ENCODE data around the gene PRUNE1.

Gene PRUNE1

DNA sequence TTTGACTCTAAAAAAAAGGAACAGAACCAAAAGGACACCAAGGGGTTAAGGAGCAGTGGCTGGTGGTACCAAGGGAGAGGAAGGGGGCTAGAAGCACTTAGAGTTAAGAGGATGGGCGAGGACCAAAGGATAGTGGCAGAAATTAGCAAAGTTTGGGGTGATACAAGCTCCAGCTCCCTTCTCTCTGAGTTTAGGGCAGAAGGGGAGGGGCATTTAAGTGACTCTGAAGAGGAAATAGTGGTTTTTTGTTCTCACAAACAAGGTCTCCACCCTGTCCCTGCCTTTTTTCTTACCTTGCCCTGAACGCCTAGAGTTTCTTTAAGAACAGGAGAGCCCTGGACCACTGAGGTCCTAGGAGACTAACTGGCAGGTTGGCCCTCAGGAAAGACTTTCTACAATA, 47.9 kb downstream of the PRUNE1 start:
- TF ChIP-seq, protein P1, sequence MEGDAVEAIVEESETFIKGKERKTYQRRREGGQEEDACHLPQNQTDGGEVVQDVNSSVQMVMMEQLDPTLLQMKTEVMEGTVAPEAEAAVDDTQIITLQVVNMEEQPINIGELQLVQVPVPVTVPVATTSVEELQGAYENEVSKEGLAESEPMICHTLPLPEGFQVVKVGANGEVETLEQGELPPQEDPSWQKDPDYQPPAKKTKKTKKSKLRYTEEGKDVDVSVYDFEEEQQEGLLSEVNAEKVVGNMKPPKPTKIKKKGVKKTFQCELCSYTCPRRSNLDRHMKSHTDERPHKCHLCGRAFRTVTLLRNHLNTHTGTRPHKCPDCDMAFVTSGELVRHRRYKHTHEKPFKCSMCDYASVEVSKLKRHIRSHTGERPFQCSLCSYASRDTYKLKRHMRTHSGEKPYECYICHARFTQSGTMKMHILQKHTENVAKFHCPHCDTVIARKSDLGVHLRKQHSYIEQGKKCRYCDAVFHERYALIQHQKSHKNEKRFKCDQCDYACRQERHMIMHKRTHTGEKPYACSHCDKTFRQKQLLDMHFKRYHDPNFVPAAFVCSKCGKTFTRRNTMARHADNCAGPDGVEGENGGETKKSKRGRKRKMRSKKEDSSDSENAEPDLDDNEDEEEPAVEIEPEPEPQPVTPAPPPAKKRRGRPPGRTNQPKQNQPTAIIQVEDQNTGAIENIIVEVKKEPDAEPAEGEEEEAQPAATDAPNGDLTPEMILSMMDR (conservative IDR thresholded peaks at IDR 0.05; ENCODE audit: low read length): no peak
- no peak for TF ChIP-seq EZH2phosphoT487 (IDR thresholded peaks at IDR 0.05; ENCODE audit: borderline replicate concordance)
- Histone ChIP-seq H3K9me2 (replicated peaks; ENCODE audit: low read depth, low read length) (no peaks in the 10 kb centered on the region), H2AFZ (ENCODE audit: low read length) (no peak overlapping the region), H3K4me3 (ENCODE audit: low read length, poor library complexity, severe bottlenecking) (peak overlapping the region; percentile 79), H4K20me1 (ENCODE audit: insufficient read depth, low read length, poor library complexity, severe bottlenecking) (peaks cover 46% of the 10 kb centered on the region), H3K36me3 (ENCODE audit: insufficient read depth, low read length) (peaks cover 37% of the 10 kb centered on the region; the same call in 1 of the 2 replicates), H3K4me1 (ENCODE audit: insufficient read depth, low read length, poor library complexity, severe bottlenecking) (peaks cover 37% of the 10 kb centered on the region), H3K4me2 (ENCODE audit: low read depth, low read length, poor library complexity, severe bottlenecking) (peak overlapping the region; percentile 99), H3K27me3 (ENCODE audit: insufficient read depth, low read length, poor library complexity, severe bottlenecking) (no peaks in the 10 kb centered on the region), H3F3A (ENCODE audit: low read depth) (0 out of 2 replicates have a peak, but pooled peaks cover 3% of the 10 kb centered on the region), H3K79me2 (ENCODE audit: insufficient read depth, low read length) (peaks cover 70% of the 10 kb centered on the region), H3K9ac (ENCODE audit: low read depth, low read length, poor library complexity, severe bottlenecking) (peak overlapping the region; percentile 90), H3K9me3 (ENCODE audit: insufficient read depth, low read depth, low read length) (no peaks in the 10 kb centered on the region)

DNA sequence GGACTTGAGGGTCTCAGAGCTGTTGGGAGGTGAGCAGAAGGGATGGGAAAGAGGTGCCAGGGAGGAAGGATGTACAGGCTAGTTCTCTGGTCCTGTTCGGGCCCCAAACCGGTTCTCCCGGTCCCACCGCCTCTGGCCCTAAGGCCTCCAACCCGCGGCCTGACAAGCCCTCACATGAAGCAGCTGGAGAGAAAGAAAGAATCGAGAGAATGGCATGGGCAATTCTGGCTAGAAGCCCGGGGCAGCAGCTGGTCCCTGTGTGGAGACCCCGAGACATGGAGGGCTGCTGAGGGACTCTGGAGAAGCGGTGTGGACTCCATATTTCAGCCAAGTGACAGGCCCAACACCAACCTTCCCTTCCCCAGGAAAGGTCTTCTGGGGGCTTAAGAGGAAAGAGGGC, 50.4 kb downstream of the PRUNE1 start:
- Histone ChIP-seq H3K36me3 (ENCODE audit: insufficient read depth, low read length) (peaks cover 21% of the 10 kb centered on the region; the same call in 1 of the 2 replicates), H4K20me1 (ENCODE audit: insufficient read depth, low read length, poor library complexity, severe bottlenecking) (peaks cover 46% of the 10 kb centered on the region), H3F3A (ENCODE audit: low read depth) (no peaks in the 10 kb centered on the region), H3K79me2 (ENCODE audit: insufficient read depth, low read length) (peaks cover 96% of the 10 kb centered on the region), H2AFZ (ENCODE audit: low read length) (no peak overlapping the region), H3K9me2 (replicated peaks; ENCODE audit: low read depth, low read length) (no peaks in the 10 kb centered on the region), H3K27me3 (ENCODE audit: insufficient read depth, low read length, poor library complexity, severe bottlenecking) (no peaks in the 10 kb centered on the region), H3K9me3 (ENCODE audit: insufficient read depth, low read depth, low read length) (no peaks in the 10 kb centered on the region), H3K4me2 (ENCODE audit: low read depth, low read length, poor library complexity, severe bottlenecking) (peak overlapping the region; percentile 99), H3K4me1 (ENCODE audit: insufficient read depth, low read length, poor library complexity, severe bottlenecking) (peaks cover 54% of the 10 kb centered on the region), H3K9ac (ENCODE audit: low read depth, low read length, poor library complexity, severe bottlenecking) (peak overlapping the region; percentile 90), H3K4me3 (ENCODE audit: low read length, poor library complexity, severe bottlenecking) (peak overlapping the region; percentile 79)
- TF ChIP-seq, protein P1 (conservative IDR thresholded peaks at IDR 0.05; ENCODE audit: low read length): no peak

DNA sequence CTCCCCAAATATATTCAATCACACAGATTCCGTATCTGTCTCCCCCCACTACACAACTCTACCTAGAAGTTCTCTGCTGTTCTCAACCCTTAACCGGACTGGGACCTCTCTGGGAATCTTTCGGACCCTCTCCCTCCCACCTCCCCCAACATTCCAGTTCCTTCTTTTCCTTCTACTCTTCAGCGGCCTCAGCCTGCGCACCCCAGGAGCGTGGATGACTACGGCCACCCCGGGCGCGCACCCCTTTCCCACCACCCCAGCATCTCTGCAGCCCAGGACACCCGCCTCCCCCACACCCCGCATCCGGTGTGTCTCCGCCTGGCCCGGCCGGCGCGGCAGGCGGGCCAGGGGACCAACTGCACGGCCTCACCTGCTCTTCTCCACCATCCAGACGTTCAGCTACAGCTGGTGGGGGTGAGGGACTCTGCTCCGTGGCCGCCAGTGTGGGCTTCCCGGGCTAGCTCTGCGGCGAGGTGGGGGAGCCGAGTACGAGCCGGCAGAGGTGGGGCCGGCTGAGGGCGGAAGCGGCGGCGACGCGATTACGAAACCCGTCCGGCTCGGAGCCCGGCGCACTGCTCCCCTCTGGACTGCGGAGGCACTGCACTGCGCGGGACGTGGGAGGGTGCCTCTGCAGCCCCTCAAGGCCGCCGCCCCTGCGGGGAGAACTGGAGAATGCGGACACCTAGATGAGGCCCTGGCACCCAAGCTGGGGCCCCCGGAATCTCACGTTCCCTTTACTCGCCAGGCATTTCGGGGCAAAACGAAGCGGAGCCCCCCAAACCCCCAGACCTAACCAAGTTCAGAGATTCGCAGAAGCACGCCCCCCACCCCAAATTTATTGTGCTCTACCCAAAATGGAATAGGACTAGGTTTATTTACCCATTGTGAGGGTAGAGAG, 51.1 kb downstream of the PRUNE1 start, which contains the start of gene CDC42SE1:
CDC42SE1 (minus strand) TSS at position 514 of the 898 bp plus-strand sequence. CDS start 3,892 bp downstream, outside the sequence.
- H3K4me2 ChIP-seq (ENCODE audit: low read depth, low read length, poor library complexity, severe bottlenecking): peak within 1 kb of the TSS; percentile 99
- H3K27me3 ChIP-seq (ENCODE audit: insufficient read depth, low read length, poor library complexity, severe bottlenecking): no peaks in the 10 kb centered on the region
- peak within 1 kb of the TSS; percentile 92 for H2AFZ ChIP-seq (ENCODE audit: low read length)
- peaks cover 14% of the 10 kb centered on the region; the same call in 1 of the 2 replicates for H3K36me3 ChIP-seq (ENCODE audit: insufficient read depth, low read length)
- peak within 1 kb of the TSS; percentile 79 for H3K4me3 ChIP-seq (ENCODE audit: low read length, poor library complexity, severe bottlenecking)
- H3K79me2 ChIP-seq (ENCODE audit: insufficient read depth, low read length): peaks cover 99% of the 10 kb centered on the region
- peaks cover 46% of the 10 kb centered on the region for H4K20me1 ChIP-seq (ENCODE audit: insufficient read depth, low read length, poor library complexity, severe bottlenecking)
- no peaks in the 10 kb centered on the region for H3K9me3 ChIP-seq (ENCODE audit: insufficient read depth, low read depth, low read length)
- peak within 1 kb of the TSS; percentile 90 for H3K9ac ChIP-seq (ENCODE audit: low read depth, low read length, poor library complexity, severe bottlenecking)
- H3F3A ChIP-seq (ENCODE audit: low read depth): no peaks in the 10 kb centered on the region
- TF ChIP-seq, protein P1 (conservative IDR thresholded peaks at IDR 0.05; ENCODE audit: low read length): peak; percentile 66
- TF ChIP-seq EZH2phosphoT487 (IDR thresholded peaks at IDR 0.05; ENCODE audit: borderline replicate concordance): no peak
- no peaks in the 10 kb centered on the region for H3K9me2 ChIP-seq (replicated peaks; ENCODE audit: low read depth, low read length)
- H3K4me1 ChIP-seq (ENCODE audit: insufficient read depth, low read length, poor library complexity, severe bottlenecking): peaks cover 58% of the 10 kb centered on the region
